GM21825 (cell line): ENCODE measurements around the gene SLC6A18.

ENCODE experiments used
- ATAC-seq: cut with Tn5 transposase; IDR thresholded peaks from one replicate; pipeline ENCODE4 v1.9.1; 2021; ENCODE audit warnings: mild to moderate bottlenecking, moderate library complexity; ENCODE audit not compliant: unreplicated experiment

The SLC6A18 gene

GRCh38 chr5:1225081-1225480 is at the start of gene SLC6A18:
SLC6A18 (plus strand) TSS chr5:1225381; CDS start chr5:1225478, 97 bp downstream.
- no peak for ATAC-seq

- ATAC-seq, result no peak
These were observed 49.2 kb upstream of the SLC6A18 start for GRCh38 chr5:1175801-1176472.

- ATAC-seq, result no peak
These were observed 48.4 kb upstream of the SLC6A18 start for GRCh38 chr5:1176473-1177391.

GRCh38 chr5:1177826-1178528 is 47.2 kb upstream of the SLC6A18 start:
- ATAC-seq, result no peak

- no peak for ATAC-seq
These were observed 46.4 kb upstream of the SLC6A18 start for GRCh38 chr5:1178529-1179382.

GRCh38 chr5:1179383-1179715 is 45.8 kb upstream of the SLC6A18 start:
- ATAC-seq, result no peak

- no peak for ATAC-seq
These were observed 45.1 kb upstream of the SLC6A18 start for GRCh38 chr5:1180096-1180495.

- no peak for ATAC-seq
These were observed 44.3 kb upstream of the SLC6A18 start for GRCh38 chr5:1180841-1181271.

GRCh38 chr5:1181451-1182359 is 43.5 kb upstream of the SLC6A18 start:
- ATAC-seq, result no peak

GRCh38 chr5:1182360-1182632 is 42.9 kb upstream of the SLC6A18 start:
- ATAC-seq, result no peak

GRCh38 chr5:1182633-1183423 is 42.4 kb upstream of the SLC6A18 start:
- no peak for ATAC-seq

- no peak for ATAC-seq
These were observed 41.6 kb upstream of the SLC6A18 start for GRCh38 chr5:1183424-1184162.

GRCh38 chr5:1184163-1184470 is 41.1 kb upstream of the SLC6A18 start:
- ATAC-seq, result no peak

GRCh38 chr5:1184481-1184880 is 40.7 kb upstream of the SLC6A18 start:
- no peak for ATAC-seq

GRCh38 chr5:1185038-1185627 is 40.0 kb upstream of the SLC6A18 start:
- no peak for ATAC-seq

GRCh38 chr5:1185629-1186350 is 39.4 kb upstream of the SLC6A18 start:
- ATAC-seq, result no peak
